Measurements from ENCODE around the gene TBC1D1. TPM values are rescaled to one million over a fixed set of nuclear protein-coding genes. Genes with fewer than 3 reads are reported as not detected.

The TBC1D1 gene
- total RNA-seq, 1 donor from 2014 or later: 92.7 TPM

DNA sequence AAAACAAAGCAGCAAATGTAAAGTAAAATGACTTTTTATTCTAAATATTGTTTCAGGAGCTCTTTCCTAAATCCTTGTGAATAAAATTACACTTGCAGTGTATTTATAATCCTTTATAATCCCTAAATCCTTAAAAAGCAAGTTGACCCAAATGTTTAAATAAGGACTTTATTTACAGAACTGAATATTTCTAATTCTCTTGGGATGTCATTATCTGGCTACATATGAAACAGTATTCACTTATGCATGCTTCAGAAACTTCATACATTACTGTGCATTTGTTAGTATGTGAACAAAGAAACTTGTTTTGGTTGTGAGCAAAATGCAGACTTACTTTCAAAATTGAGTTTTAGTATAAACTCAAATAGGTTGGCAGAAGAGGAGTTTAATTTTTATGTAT is 118.5 kb downstream of the TBC1D1 start:
- Mint-ChIP-seq H3K27ac (ENCODE audit: unreplicated experiment) (no peak overlapping the region), H3K36me3 (ENCODE audit: low read depth) (peaks cover 2% of the 10 kb centered on the region), H3K4me3 (ENCODE audit: unreplicated experiment) (no peak overlapping the region), H3K4me1 (ENCODE audit: low read depth) (peaks cover 45% of the 10 kb centered on the region), H3K9me3 (ENCODE audit: low read depth) (no peaks in the 10 kb centered on the region), H3K27me3 (ENCODE audit: low read depth) (no peaks in the 10 kb centered on the region)
- TF ChIP-seq, protein P1, sequence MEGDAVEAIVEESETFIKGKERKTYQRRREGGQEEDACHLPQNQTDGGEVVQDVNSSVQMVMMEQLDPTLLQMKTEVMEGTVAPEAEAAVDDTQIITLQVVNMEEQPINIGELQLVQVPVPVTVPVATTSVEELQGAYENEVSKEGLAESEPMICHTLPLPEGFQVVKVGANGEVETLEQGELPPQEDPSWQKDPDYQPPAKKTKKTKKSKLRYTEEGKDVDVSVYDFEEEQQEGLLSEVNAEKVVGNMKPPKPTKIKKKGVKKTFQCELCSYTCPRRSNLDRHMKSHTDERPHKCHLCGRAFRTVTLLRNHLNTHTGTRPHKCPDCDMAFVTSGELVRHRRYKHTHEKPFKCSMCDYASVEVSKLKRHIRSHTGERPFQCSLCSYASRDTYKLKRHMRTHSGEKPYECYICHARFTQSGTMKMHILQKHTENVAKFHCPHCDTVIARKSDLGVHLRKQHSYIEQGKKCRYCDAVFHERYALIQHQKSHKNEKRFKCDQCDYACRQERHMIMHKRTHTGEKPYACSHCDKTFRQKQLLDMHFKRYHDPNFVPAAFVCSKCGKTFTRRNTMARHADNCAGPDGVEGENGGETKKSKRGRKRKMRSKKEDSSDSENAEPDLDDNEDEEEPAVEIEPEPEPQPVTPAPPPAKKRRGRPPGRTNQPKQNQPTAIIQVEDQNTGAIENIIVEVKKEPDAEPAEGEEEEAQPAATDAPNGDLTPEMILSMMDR (IDR thresholded peaks at IDR 0.05): no peak
- DNase-seq (ENCODE audit: low spot score): no peak

DNA sequence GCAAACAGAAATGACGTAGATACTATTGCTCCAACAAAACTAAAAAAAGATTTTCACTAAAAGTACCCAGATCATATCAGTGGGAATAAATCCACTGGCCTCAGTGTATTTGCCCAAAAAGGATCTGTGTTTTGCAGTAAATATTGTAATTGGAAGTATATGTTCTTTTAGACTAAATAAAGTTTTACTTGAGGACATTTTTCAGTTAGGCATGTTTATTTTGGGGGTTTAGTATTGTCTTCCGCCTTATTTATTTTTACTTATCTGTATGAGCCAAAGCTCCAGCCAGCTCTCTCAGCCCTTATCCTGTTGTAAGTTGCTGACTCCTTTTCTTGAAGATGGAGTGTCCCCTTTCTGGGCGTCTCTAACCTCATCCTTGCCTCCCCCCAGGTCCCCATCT is 119.1 kb downstream of the TBC1D1 start:
- TF ChIP-seq, protein P1 (IDR thresholded peaks at IDR 0.05): no peak
- no peak overlapping the region for H3K4me3 Mint-ChIP-seq (ENCODE audit: unreplicated experiment)
- DNase-seq (ENCODE audit: low spot score): no peak
- no peak overlapping the region for H3K27ac Mint-ChIP-seq (ENCODE audit: unreplicated experiment)
- H3K4me1 Mint-ChIP-seq (ENCODE audit: low read depth): peaks cover 40% of the 10 kb centered on the region
- H3K27me3 Mint-ChIP-seq (ENCODE audit: low read depth): no peaks in the 10 kb centered on the region
- H3K9me3 Mint-ChIP-seq (ENCODE audit: low read depth): no peaks in the 10 kb centered on the region
- H3K36me3 Mint-ChIP-seq (ENCODE audit: low read depth): peaks cover 2% of the 10 kb centered on the region

DNA sequence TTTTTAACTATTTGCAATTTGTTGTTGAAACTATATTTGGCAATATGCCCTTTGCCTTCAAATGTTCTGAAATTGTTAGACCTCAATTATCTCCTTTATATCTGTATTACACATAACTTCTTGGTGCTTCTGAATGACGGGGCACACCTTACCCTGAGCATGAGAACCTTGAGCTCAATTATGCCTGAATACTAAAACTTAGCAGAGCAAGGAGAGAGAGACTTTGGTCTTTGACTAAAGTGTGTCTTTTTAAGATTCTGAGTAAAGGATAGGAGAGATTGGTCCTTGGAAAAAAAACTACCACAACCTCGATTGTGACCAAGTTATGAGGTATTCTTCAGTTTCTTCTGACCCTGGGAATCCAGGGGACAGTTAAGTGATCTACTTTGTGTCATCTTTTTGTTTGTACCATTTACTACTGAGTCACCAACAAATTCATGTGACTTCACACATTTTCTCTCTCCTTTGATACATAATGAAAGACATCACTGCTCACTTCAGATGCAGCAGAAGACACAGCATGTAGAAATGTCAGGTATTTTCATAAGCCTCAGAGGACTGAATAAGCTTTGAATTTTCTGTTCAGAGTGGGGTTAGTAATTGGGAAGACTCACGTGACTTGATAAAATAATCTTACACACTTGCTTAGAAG is 120.8 kb downstream of the TBC1D1 start:
- DNase-seq (ENCODE audit: low spot score): no peak
- H3K27me3 Mint-ChIP-seq (ENCODE audit: low read depth): no peaks in the 10 kb centered on the region
- peaks cover 30% of the 10 kb centered on the region for H3K4me1 Mint-ChIP-seq (ENCODE audit: low read depth)
- peaks cover 5% of the 10 kb centered on the region for H3K36me3 Mint-ChIP-seq (ENCODE audit: low read depth)
- no peak overlapping the region for H3K4me3 Mint-ChIP-seq (ENCODE audit: unreplicated experiment)
- H3K9me3 Mint-ChIP-seq (ENCODE audit: low read depth): no peaks in the 10 kb centered on the region
- TF ChIP-seq, protein P1 (IDR thresholded peaks at IDR 0.05): no peak
- H3K27ac Mint-ChIP-seq (ENCODE audit: unreplicated experiment): no peak overlapping the region

DNA sequence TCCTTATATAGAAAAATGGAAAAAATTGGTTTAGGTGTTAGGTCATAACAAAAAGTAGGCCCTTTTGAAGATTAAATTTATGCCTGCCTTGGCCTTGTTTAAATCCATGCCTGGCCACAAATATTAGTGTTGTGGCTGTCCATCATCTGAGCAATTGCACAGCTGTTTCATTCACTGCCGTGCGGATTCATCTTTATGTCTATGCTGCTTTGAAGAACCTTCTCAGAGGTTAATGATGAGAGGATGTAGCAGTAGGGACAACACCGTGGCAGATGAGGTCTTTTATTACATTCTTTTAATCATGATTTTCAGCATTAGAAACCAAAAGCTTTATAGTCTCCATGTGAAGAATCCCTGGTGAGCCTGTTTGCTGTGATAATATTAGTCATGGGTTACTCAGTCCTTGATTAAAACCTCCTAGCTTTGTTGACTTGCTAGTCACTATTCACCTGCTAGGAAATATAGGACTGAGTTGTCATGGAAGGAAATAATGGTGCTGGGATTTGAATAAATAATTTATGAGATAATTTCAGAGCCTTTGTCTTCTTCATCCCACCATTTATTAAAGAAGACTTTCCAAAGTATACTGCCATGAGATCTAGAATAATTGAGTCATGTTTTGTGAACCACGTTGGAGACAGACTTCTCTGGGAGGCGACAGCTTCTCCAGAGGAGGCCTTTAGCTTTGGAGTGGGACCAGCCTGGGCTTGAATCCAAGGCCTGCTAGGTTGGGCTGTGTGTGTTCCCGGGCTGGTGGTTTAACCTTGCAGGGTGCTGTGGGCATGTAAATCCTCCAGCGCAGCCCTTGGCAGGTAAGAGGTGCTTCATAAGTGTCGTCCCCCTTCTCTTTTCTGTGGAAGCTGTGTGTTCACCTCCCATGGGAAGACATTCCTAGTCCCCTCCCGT is 122.8 kb downstream of the TBC1D1 start:
- no peak for DNase-seq (ENCODE audit: low spot score)
- Mint-ChIP-seq H3K36me3 (ENCODE audit: low read depth) (peaks cover 8% of the 10 kb centered on the region), H3K27ac (ENCODE audit: unreplicated experiment) (peak overlapping the region; percentile 37), H3K4me3 (ENCODE audit: unreplicated experiment) (no peak overlapping the region), H3K9me3 (ENCODE audit: low read depth) (no peaks in the 10 kb centered on the region), H3K4me1 (ENCODE audit: low read depth) (peaks cover 28% of the 10 kb centered on the region), H3K27me3 (ENCODE audit: low read depth) (no peaks in the 10 kb centered on the region)
- TF ChIP-seq, protein P1 (IDR thresholded peaks at IDR 0.05): no peak

DNA sequence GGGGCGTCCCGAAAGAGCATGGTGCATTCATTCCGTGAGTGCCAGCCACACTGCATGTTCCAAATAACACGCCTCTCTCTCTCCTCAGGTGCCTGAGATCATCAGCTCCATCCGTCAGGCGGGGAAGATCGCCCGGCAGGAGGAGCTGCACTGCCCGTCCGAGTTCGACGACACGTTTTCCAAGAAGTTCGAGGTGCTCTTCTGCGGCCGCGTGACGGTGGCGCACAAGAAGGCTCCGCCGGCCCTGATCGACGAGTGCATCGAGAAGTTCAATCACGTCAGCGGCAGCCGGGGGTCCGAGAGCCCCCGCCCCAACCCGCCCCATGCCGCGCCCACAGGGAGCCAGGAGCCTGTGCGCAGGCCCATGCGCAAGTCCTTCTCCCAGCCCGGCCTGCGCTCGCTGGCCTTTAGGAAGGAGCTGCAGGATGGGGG is 123.6 kb downstream of the TBC1D1 start:
- H3K27ac Mint-ChIP-seq (ENCODE audit: unreplicated experiment): no peak overlapping the region
- no peaks in the 10 kb centered on the region for H3K9me3 Mint-ChIP-seq (ENCODE audit: low read depth)
- DNase-seq (ENCODE audit: low spot score): no peak
- TF ChIP-seq, protein P1 (IDR thresholded peaks at IDR 0.05): no peak
- no peaks in the 10 kb centered on the region for H3K27me3 Mint-ChIP-seq (ENCODE audit: low read depth)
- H3K36me3 Mint-ChIP-seq (ENCODE audit: low read depth): peaks cover 8% of the 10 kb centered on the region
- H3K4me1 Mint-ChIP-seq (ENCODE audit: low read depth): peaks cover 20% of the 10 kb centered on the region
- H3K4me3 Mint-ChIP-seq (ENCODE audit: unreplicated experiment): no peak overlapping the region
